GM13976 (cell line): ENCODE data around the gene RNASE12.
"Not testable (repeated sequence)": the region's sequence is repeated elsewhere in the genome, so short reads cannot be mapped to it uniquely, and the experiment has no call there.

Experiments used
- DNase-seq: peaks from one replicate; pipeline ENCODE4 v3.0.0; 2012; ENCODE audit warnings: low spot score
- CTCF ChIP-seq: IDR thresholded peaks from 2 replicates; pipeline ENCODE4 v1.5.1; 2012; ENCODE audit warnings: borderline replicate concordance, mild to moderate bottlenecking; ENCODE audit not compliant: insufficient read depth; ENCODE audit errors: extremely low read depth, missing control alignments, control extremely low read depth
- in situ Hi-C: fragments of 300-500 bp; cut with MboI; formaldehyde crosslinking; loops from one replicate; pipeline ENCODE4 v1.12.0; 2022; ENCODE audit warnings: low sequenced_read_pairs, mixed read lengths, inconsistent platforms; ENCODE audit not compliant: unreplicated experiment

Gene RNASE12

GRCh38 chr14:20601522-20601921, 10.3 kb upstream of the RNASE12 start:
- in situ Hi-C loops: loop anchor here (10.0 kb wide), 1 partner anchor 277 kb away; no protein-coding TSS in a partner anchor
- DNase-seq: no peak
- TF ChIP-seq CTCF: no peak

- no peak for DNase-seq
- in situ Hi-C loops: no loop called here
- no peak for TF ChIP-seq CTCF
These were observed 5.9 kb upstream of the RNASE12 start for GRCh38 chr14:20597108-20597507.

GRCh38 chr14:20595726-20596125, 4.5 kb upstream of the RNASE12 start:
- in situ Hi-C loops, DNase-seq: not testable (repeated sequence)

GRCh38 chr14:20592574-20592973, 1.4 kb upstream of the RNASE12 start:
- TF ChIP-seq CTCF: no peak
- in situ Hi-C loops: no loop called here
- no peak for DNase-seq

- no peak for DNase-seq
- TF ChIP-seq CTCF: no peak
- in situ Hi-C loops: no loop called here
These were observed 3.6 kb downstream of the RNASE12 start, which contains the start of gene RNASE11 for GRCh38 chr14:20587489-20588154. TSS of gene RNASE11 (minus strand) at chr14:20588001.

- no peak for TF ChIP-seq CTCF
- no peak for DNase-seq
- in situ Hi-C loops: no loop called here
These were observed 7.3 kb downstream of the RNASE12 start for GRCh38 chr14:20583908-20584307.

GRCh38 chr14:20583142-20583541, 8.0 kb downstream of the RNASE12 start:
- TF ChIP-seq CTCF: no peak
- DNase-seq: no peak
- in situ Hi-C loops: no loop called here
